ENCODE measurements around the gene POU3F1. TPM values are rescaled to one million over a fixed set of nuclear protein-coding genes. Genes with fewer than 3 reads are reported as not detected.

The POU3F1 gene
- total RNA-seq, result not detected in 2 replicates

DNA sequence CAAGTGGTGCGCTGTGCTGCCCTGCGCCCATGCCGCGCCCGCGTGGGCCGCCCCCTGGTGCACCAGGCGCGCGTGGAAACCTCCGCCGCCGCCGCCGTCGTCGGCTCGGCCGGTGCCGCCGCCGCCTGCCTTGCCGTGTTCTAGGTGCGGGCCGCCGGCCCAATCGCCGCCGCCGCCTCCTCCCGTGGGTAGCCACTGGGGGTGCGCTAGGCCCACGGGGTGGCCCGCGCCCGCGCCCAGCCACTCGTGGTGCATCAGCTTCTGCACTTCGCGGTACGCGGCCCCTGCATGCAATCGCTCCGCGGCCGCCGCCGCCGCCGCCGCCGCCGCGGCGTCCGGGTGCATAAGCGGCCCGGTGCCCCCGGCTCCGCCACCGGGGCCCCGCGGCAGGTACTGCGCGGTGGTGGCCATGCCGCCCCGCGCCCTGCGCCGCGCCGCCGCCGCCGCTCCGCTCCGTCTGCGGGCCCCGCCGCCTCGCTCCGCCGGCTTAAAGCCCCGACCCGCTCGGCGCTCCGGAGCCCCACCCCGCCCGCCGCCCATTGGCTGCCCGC, at the start of gene POU3F1:
TSS of gene POU3F1 (minus strand) at position 461 of the 551 bp plus-strand sequence. CDS start at position 411, 50 bp downstream.
- no peak for TF ChIP-seq CTCF (conservative IDR thresholded peaks at IDR 0.05; ENCODE audit: low read depth, low read length)
- DNase-seq (ENCODE audit: low read depth), result no peak
- H3K4me3 ChIP-seq (ENCODE audit: low read depth, low read length), result peak within 1 kb of the TSS; percentile 50

DNA sequence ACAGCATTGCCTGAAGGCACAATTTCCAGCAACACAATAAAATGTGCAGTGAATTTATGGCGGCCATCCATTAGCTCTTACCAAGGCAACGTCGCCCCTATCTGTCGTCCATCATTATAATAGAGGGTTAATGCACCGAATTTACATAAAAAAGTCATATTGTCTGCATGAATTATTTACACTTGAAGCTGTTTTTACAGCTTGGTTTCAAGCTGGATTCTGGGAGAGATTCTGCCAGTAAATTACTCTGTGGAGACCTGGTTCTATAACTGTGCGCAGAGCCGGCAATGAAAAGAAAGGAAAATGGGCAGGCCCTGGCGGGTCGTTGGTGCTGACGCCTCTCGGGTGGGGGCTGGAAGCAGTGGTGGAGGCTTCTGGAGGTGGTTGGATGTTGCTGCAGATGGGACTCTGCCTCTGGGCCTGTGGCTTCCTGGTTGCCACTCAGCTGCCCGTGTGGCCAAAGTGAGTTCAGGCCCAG, 48.9 kb upstream of the POU3F1 start:
- no peak overlapping the region for H3K4me3 ChIP-seq (ENCODE audit: low read depth, low read length)
- TF ChIP-seq CTCF (conservative IDR thresholded peaks at IDR 0.05; ENCODE audit: low read depth, low read length), result no peak
- DNase-seq (ENCODE audit: low read depth), result no peak

GRCh38 chr1:38094711-38095290, 48.2 kb upstream of the POU3F1 start:
- TF ChIP-seq CTCF (conservative IDR thresholded peaks at IDR 0.05; ENCODE audit: low read depth, low read length), result no peak
- H3K4me3 ChIP-seq (ENCODE audit: low read depth, low read length), result no peak overlapping the region
- DNase-seq (ENCODE audit: low read depth), result no peak

GRCh38 chr1:38093569-38094520, 47.3 kb upstream of the POU3F1 start:
- no peak overlapping the region for H3K4me3 ChIP-seq (ENCODE audit: low read depth, low read length)
- TF ChIP-seq CTCF (conservative IDR thresholded peaks at IDR 0.05; ENCODE audit: low read depth, low read length), result no peak
- no peak for DNase-seq (ENCODE audit: low read depth)

DNA sequence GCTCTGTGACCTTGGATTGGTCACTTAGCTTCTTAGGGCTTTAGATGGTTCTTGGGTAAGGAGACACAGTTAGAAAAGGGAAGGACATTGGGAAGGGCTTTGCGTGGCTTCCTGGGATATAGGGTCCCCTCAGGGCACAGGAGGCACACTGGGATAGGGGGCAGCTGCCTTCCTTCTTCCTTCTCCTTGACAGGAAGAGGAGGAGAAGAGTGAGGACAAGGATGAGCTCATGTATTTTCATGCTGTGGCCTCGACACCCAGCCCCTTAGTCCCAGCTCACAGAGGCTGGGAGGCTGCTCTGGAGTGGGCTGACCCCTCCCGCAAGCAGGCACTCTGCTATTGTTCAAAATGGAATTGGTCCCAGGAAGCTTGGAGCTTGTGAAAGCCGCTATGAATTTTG, 45.7 kb upstream of the POU3F1 start:
- no peak overlapping the region for H3K4me3 ChIP-seq (ENCODE audit: low read depth, low read length)
- TF ChIP-seq CTCF (conservative IDR thresholded peaks at IDR 0.05; ENCODE audit: low read depth, low read length), result no peak
- DNase-seq (ENCODE audit: low read depth), result no peak

DNA sequence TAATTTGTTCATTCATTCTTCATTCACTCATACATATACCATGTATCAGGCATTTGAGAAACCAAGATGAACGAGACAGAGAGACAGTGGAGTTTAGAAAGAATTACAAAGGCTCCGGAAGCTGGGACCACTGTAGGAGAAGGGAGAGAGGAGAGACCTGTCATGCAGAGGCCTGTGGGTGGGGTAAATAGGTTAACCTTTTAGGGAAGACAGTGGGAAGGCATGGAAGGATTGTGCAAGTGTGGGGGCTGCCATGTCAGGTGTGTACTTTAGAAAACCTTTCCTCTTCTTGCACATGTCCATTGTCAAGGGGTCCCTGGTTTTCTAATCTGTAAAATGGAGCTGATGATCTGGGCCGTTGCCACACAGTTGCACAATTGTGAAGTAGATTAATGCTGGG, 44.2 kb upstream of the POU3F1 start:
- no peak for TF ChIP-seq CTCF (conservative IDR thresholded peaks at IDR 0.05; ENCODE audit: low read depth, low read length)
- H3K4me3 ChIP-seq (ENCODE audit: low read depth, low read length), result no peak overlapping the region
- DNase-seq (ENCODE audit: low read depth), result no peak
